SK-N-SH treated with all-trans-retinoic acid at 6 μM for 48 hours (cell line): ENCODE measurements around the gene NINJ2.

Experiments
- ATAC-seq: fragments of 200-7000 bp; cut with Tn5 transposase; 3 replicates; pipeline ENCODE4 v1.9.1; 2020; ENCODE audit warnings: mild to moderate bottlenecking, moderate library complexity
- ARNTL ChIP-seq: fragments of 450-650 bp; formaldehyde crosslinking; IDR thresholded peaks from 2 replicates; pipeline ENCODE4 v1.5.0; 2020; ENCODE audit warnings: low read depth, mild to moderate bottlenecking, moderate library complexity, borderline replicate concordance
- CREB5 ChIP-seq: fragments of 250-450 bp; sonication (Bioruptor Pico); IDR thresholded peaks from 2 replicates; pipeline ENCODE4 v1.5.1; 2020; ENCODE audit warnings: low read depth, mild to moderate bottlenecking, moderate library complexity
- CSDC2 ChIP-seq: fragments of 250-450 bp; sonication (Bioruptor Pico); IDR thresholded peaks from 2 replicates; pipeline ENCODE4 v1.5.0; 2020; ENCODE audit warnings: mild to moderate bottlenecking, moderate library complexity
- CSRNP3 ChIP-seq: fragments of 250-450 bp; sonication (Bioruptor Pico); IDR thresholded peaks from 2 replicates; pipeline ENCODE4 v1.5.1; 2021; ENCODE audit warnings: mild to moderate bottlenecking, moderate library complexity
- ESRRG ChIP-seq: fragments of 250-450 bp; sonication (Bioruptor Pico); IDR thresholded peaks from 2 replicates; pipeline ENCODE4 v1.6.1; 2021; ENCODE audit warnings: mild to moderate bottlenecking
- ISL1 ChIP-seq: fragments of 250-450 bp; sonication (Bioruptor Pico); IDR thresholded peaks from 2 replicates; pipeline ENCODE4 v2.1.2; 2022; ENCODE audit warnings: mild to moderate bottlenecking, moderate library complexity
- OSR1 ChIP-seq: fragments of 250-450 bp; sonication (Bioruptor Pico); IDR thresholded peaks from 2 replicates; pipeline ENCODE4 v1.8.0; 2022; ENCODE audit warnings: moderate library complexity, mild to moderate bottlenecking, inconsistent platforms
- PATZ1 ChIP-seq: fragments of 250-450 bp; sonication (Bioruptor Pico); IDR thresholded peaks from 2 replicates; pipeline ENCODE4 v1.8.0; 2020; ENCODE audit warnings: mild to moderate bottlenecking, moderate library complexity, borderline replicate concordance
- PPARA ChIP-seq: fragments of 250-450 bp; sonication (Bioruptor Pico); IDR thresholded peaks from 2 replicates; pipeline ENCODE4 v1.5.0; 2020; ENCODE audit warnings: mild to moderate bottlenecking, borderline replicate concordance
- RARB ChIP-seq: fragments of 250-450 bp; sonication (Bioruptor Pico); IDR thresholded peaks from 2 replicates; pipeline ENCODE4 v1.8.0; 2021; ENCODE audit warnings: mild to moderate bottlenecking, moderate library complexity
- SNAI2 ChIP-seq: fragments of 250-450 bp; sonication (Bioruptor Pico); IDR thresholded peaks from 2 replicates; pipeline ENCODE4 v1.5.0; 2020; ENCODE audit warnings: mild to moderate bottlenecking, moderate library complexity
- TCF4 ChIP-seq: fragments of 250-450 bp; sonication (Bioruptor Pico); IDR thresholded peaks from 2 replicates; pipeline ENCODE4 v1.8.0; 2021; ENCODE audit warnings: mild to moderate bottlenecking, moderate library complexity, borderline replicate concordance
- TOX ChIP-seq: fragments of 250-450 bp; sonication (Bioruptor Pico); IDR thresholded peaks from 2 replicates; pipeline ENCODE4 v1.8.0; 2021; ENCODE audit warnings: mild to moderate bottlenecking, moderate library complexity, borderline replicate concordance
- TSHZ2 ChIP-seq: fragments of 250-450 bp; sonication (Bioruptor Pico); IDR thresholded peaks from 2 replicates; pipeline ENCODE4 v1.5.0; 2020; ENCODE audit warnings: mild to moderate bottlenecking, moderate library complexity
- ZC3H10 ChIP-seq: fragments of 250-450 bp; sonication (Bioruptor Pico); IDR thresholded peaks from 2 replicates; pipeline ENCODE4 v1.5.1; 2021; ENCODE audit warnings: mild to moderate bottlenecking, moderate library complexity
- ZFP3 ChIP-seq: fragments of 250-450 bp; sonication (Bioruptor Pico); IDR thresholded peaks from 2 replicates; pipeline ENCODE4 v1.5.0; 2020; ENCODE audit warnings: mild to moderate bottlenecking, moderate library complexity
- ZFP30 ChIP-seq: fragments of 450-650 bp; formaldehyde crosslinking; IDR thresholded peaks from 2 replicates; pipeline ENCODE4 v1.5.0; 2022; ENCODE audit warnings: mild to moderate bottlenecking, moderate library complexity
- ZNF565 ChIP-seq: fragments of 450-650 bp; formaldehyde crosslinking; conservative IDR thresholded peaks from 2 replicates; pipeline ENCODE4 v1.5.0; 2020; ENCODE audit warnings: low read depth, mild to moderate bottlenecking, moderate library complexity
- ZNF70 ChIP-seq: fragments of 450-650 bp; formaldehyde crosslinking; IDR thresholded peaks from 2 replicates; pipeline ENCODE4 v1.5.0; 2020; ENCODE audit warnings: mild to moderate bottlenecking, moderate library complexity
- ZNF8 ChIP-seq: fragments of 450-650 bp; formaldehyde crosslinking; IDR thresholded peaks from 2 replicates; pipeline ENCODE4 v1.5.0; 2020; ENCODE audit warnings: mild to moderate bottlenecking, moderate library complexity

NINJ2 gene

GRCh38 chr12:561391-561705 is 101.9 kb downstream of the NINJ2 start:
- ATAC-seq, result no peak
- no peak for TF ChIP-seq ESRRG (CRISPR knock-in tag)
- no peak for TF ChIP-seq TSHZ2
- TF ChIP-seq ZFP30 (CRISPR knock-in tag), result no peak
- no peak for TF ChIP-seq SNAI2
- no peak for TF ChIP-seq ZNF70 (CRISPR knock-in tag)
- no peak for TF ChIP-seq CSDC2 (CRISPR knock-in tag)
- no peak for TF ChIP-seq CSRNP3 (CRISPR knock-in tag)
- TF ChIP-seq CREB5, result no peak
- no peak for TF ChIP-seq ZNF565
- no peak for TF ChIP-seq ISL1
- TF ChIP-seq ZNF8, result no peak
- no peak for TF ChIP-seq PATZ1 (CRISPR knock-in tag)
- TF ChIP-seq OSR1 (CRISPR knock-in tag), result no peak
- TF ChIP-seq RARB (CRISPR knock-in tag), result no peak
- TF ChIP-seq ARNTL (CRISPR knock-in tag), result no peak
- TF ChIP-seq TCF4 (CRISPR knock-in tag), result no peak
- no peak for TF ChIP-seq PPARA (CRISPR knock-in tag)
- TF ChIP-seq ZFP3 (CRISPR knock-in tag), result no peak
- TF ChIP-seq ZC3H10 (CRISPR knock-in tag), result no peak

- ATAC-seq, result no peak
Observed at GRCh38 chr12:560691-561390, 102.4 kb downstream of the NINJ2 start.

More at GRCh38 chr12:560691-561390, 102.4 kb downstream of the NINJ2 start:
- TF ChIP-seq TSHZ2, result no peak
- no peak for TF ChIP-seq CREB5
- no peak for TF ChIP-seq PPARA (CRISPR knock-in tag)
- no peak for TF ChIP-seq ISL1
- TF ChIP-seq TOX (CRISPR knock-in tag), result no peak
